Transverse colon (tissue), 4 donors: Measurements from ENCODE around the gene TRIM8. TPM values are rescaled to one million over a fixed set of nuclear protein-coding genes. Genes with fewer than 3 reads are reported as not detected.

Experiments
- DNase-seq: peaks from one replicate; pipeline ENCODE4 v3.0.0-alpha.2; 2019
- H3K27ac ChIP-seq, 4 donors: fragments of 200-600 bp; sonication (generic); 2 replicates each; pipeline ENCODE4 v1.5.1; 2016 to 2018; ENCODE audit warnings: inconsistent platforms in 4 of 4
- H3K27me3 ChIP-seq: fragments of 200-600 bp; sonication (generic); 2 replicates; pipeline ENCODE4 v1.5.1; 2017; ENCODE audit warnings: inconsistent platforms
- H3K36me3 ChIP-seq, 4 donors: fragments of 200-600 bp; sonication (generic); 2 replicates each; pipeline ENCODE4 v1.5.1; 2017 to 2019; ENCODE audit warnings: inconsistent platforms in 4 of 4
- H3K4me1 ChIP-seq, 4 donors: fragments of 200-600 bp; sonication (generic); 2 replicates each; pipeline ENCODE4 v1.5.1; 2017 to 2020; ENCODE audit warnings: inconsistent platforms in 4 of 4
- H3K4me3 ChIP-seq, 4 donors: fragments of 200-600 bp; sonication (generic); 1 replicate in 1 of 4; 2 replicates in 3 of 4; pipeline versions ENCODE4 v1.5.1 to v1.6.1; 2017 to 2019; ENCODE audit warnings: inconsistent platforms in 4 of 4
- H3K9me3 ChIP-seq, 2 donors: fragments of 200-600 bp; sonication (generic); 2 replicates each; pipeline ENCODE4 v1.5.1; 2017 to 2019; ENCODE audit warnings: inconsistent platforms in 2 of 2
- EP300 ChIP-seq: sonication (generic); formaldehyde crosslinking; IDR thresholded peaks from one replicate; pipeline ENCODE4 v1.6.1; 2017; ENCODE audit warnings: antibody characterized with exemption, low read depth
- POLR2A ChIP-seq: fragments of 450-650 bp; IDR thresholded peaks from one replicate; pipeline ENCODE4 v1.6.1; 2016; ENCODE audit warnings: antibody characterized with exemption, mild to moderate bottlenecking, moderate library complexity
- POLR2AphosphoS5 ChIP-seq, 3 donors: sonication (generic); formaldehyde crosslinking; IDR thresholded peaks; one replicate each; pipeline ENCODE4 v1.6.1; 2016; ENCODE audit warnings: antibody characterized with exemption in 3 of 3
- WGBS, 2 donors: methylation state at CpG; one replicate each; pipeline ENCODE4 v1.1.5; 2018; ENCODE audit warnings: low coverage in 1 of 2; 5-methylcytosine and 5-hydroxymethylcytosine counted together
- in situ Hi-C, 4 donors: fragments of 200-750 bp; cut with MboI; loops; one replicate each; pipeline versions ENCODE4 v1.15.0 to v1.15.1; 2017; ENCODE audit warnings: low sequenced_read_pairs in 3 of 4, low pct_ligation_motif_present in 1 of 4, low pct_unique_long_range_greater_than_20kb in 1 of 4
- intact Hi-C: fragments of 100-400 bp; cut with DNase I; formaldehyde crosslinking; loops from one replicate; pipeline ENCODE4 v1.15.1; 2023; ENCODE audit warnings: low total_unique reads
- total RNA-seq, 4 donors: library from RNA; depleted of rRNA; stranded (reverse); fragments of >200 nt; gene quantifications; one replicate each; pipeline ENCODE4 v1.1.0, GENCODE V29; 2016
- TF ChIP-seq, protein P1 (sequence below), 5 experiments: fragments of 200-600 bp in 3 of 5; fragments of 450-650 bp in 2 of 5; sonication (generic) in 3 of 5; IDR thresholded peaks; 1 replicate in 2 of 5; 2 replicates in 3 of 5; pipeline ENCODE4 v1.5.1; 2016 to 2017; ENCODE audit warnings: antibody characterized with exemption in 5 of 5, inconsistent platforms in 3 of 5, mild to moderate bottlenecking in 2 of 5, moderate library complexity in 1 of 5

TRIM8 gene
- total RNA-seq, 4 donors from 2014 or later: 59.1 to 108 (median 66.8) TPM

DNA sequence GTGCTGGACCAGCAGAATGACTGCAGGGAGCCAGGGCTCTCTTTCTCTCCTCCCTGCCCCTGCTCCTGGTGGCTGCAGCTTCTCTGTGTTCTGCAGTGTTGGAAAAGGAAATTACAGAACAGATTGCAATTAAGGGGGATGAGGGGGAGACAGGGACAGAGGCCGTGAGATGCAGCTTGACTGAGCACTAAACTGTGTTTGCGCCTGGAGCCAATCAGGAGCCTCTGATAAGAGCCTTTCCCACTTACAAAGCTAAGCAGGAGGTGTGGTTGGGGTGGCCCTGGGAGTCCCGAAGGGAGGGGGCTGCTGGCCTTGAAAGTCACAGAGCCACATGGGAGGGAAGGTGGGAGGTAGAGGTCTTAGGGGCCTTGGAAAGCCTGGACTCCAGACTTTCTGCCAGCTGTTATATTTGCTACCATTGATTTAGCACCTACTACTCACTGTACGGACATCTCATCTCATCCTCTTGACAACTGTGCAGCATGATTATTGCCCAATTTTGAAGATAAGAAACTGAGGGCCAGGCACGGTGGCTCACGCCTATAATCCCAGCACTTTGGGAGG lies 26.7 kb downstream of the TRIM8 start:
- intact Hi-C loops: no loop called here
- TF ChIP-seq POLR2AphosphoS5 (IDR thresholded peaks at IDR 0.05): no peak
- TF ChIP-seq POLR2A: no peak
- TF ChIP-seq, protein P1, sequence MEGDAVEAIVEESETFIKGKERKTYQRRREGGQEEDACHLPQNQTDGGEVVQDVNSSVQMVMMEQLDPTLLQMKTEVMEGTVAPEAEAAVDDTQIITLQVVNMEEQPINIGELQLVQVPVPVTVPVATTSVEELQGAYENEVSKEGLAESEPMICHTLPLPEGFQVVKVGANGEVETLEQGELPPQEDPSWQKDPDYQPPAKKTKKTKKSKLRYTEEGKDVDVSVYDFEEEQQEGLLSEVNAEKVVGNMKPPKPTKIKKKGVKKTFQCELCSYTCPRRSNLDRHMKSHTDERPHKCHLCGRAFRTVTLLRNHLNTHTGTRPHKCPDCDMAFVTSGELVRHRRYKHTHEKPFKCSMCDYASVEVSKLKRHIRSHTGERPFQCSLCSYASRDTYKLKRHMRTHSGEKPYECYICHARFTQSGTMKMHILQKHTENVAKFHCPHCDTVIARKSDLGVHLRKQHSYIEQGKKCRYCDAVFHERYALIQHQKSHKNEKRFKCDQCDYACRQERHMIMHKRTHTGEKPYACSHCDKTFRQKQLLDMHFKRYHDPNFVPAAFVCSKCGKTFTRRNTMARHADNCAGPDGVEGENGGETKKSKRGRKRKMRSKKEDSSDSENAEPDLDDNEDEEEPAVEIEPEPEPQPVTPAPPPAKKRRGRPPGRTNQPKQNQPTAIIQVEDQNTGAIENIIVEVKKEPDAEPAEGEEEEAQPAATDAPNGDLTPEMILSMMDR (IDR thresholded peaks at IDR 0.05): no peak
- no peak for TF ChIP-seq EP300
- Histone ChIP-seq H3K27me3 (no peaks in the 10 kb centered on the region), H3K27ac (no peak overlapping the region), H3K4me3 (no peak overlapping the region), H3K9me3 (no peaks in the 10 kb centered on the region), H3K36me3 (no peaks in the 10 kb centered on the region), H3K4me1 (peaks cover 19 to 43% (median 30%) of the 10 kb centered on the region in 4 donors)
- WGBS, 2 donors: 72% methylated on average over 6 of the region's 6 CpGs; no CpG with 5 or more reads in 1 of the 2 donors
- in situ Hi-C loops: no loop called here
- DNase-seq: no peak

GRCh38 chr10:102673236-102673818 lies 29.0 kb downstream of the TRIM8 start:
- Histone ChIP-seq H3K27me3 (no peaks in the 10 kb centered on the region), H3K4me1 (peaks cover 24 to 62% (median 33%) of the 10 kb centered on the region in 4 donors), H3K4me3 (no peak overlapping the region), H3K36me3 (no peaks in the 10 kb centered on the region), H3K27ac (peak overlapping the region; percentile 63 to 75 (median 72)), H3K9me3 (no peaks in the 10 kb centered on the region)
- intact Hi-C loops (no loop called here), in situ Hi-C loops (no loop called here)
- TF ChIP-seq, protein P1 (IDR thresholded peaks at IDR 0.05): no peak
- no peak for TF ChIP-seq POLR2A
- no peak for TF ChIP-seq POLR2AphosphoS5 (IDR thresholded peaks at IDR 0.05)
- TF ChIP-seq EP300: no peak
- DNase-seq: no peak
- WGBS, 2 donors: 57 to 82% methylated on average over 3 to 13 of the region's 13 CpGs

DNA sequence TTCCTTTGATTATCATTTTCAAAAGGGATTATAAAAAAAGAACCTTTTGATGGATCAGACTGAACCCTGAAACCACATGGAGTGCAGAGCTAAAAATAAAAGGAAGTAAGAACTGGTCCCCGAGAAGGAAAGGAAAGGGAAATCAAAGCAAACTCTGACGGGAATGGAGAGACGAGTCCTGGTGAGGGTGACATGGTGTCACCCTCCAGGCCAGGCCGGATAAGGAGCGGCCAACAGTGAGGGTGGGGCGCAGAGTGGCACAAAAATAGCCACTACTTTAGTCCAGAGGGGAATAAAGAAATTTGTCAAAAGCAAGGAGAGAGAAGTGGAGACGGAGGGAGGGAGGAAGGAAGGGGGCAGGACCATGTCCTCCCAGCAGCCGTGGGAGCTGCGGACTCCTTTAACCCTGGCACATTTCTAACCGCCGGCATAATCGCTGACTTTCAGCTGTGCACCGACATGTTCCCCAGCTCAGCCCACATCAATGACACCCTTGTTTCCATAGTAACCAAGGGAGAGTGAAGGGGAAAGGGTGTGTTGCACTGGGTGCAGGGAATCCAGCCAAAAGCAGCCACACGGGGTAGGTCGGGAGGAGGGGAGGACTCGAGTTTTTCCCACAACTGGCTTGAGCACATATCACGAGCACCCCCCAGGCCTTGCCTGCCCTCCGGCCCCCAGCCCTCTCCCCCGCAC lies 29.7 kb downstream of the TRIM8 start:
- Histone ChIP-seq H3K27me3 (no peaks in the 10 kb centered on the region), H3K4me3 (peak overlapping the region in 2 of 4 donors; percentile 8 to 10), H3K27ac (peak overlapping the region; percentile 63 to 75 (median 72)), H3K4me1 (peaks cover 24 to 65% (median 36%) of the 10 kb centered on the region in 4 donors), H3K36me3 (no peaks in the 10 kb centered on the region), H3K9me3 (no peaks in the 10 kb centered on the region)
- DNase-seq: peak; percentile 47
- TF ChIP-seq, protein P1 (IDR thresholded peaks at IDR 0.05): no peak
- TF ChIP-seq POLR2AphosphoS5 (IDR thresholded peaks at IDR 0.05) (no peak), POLR2A (no peak), EP300 (no peak)
- in situ Hi-C loops (no loop called here), intact Hi-C loops (no loop called here)
- 19% methylated on average over 10 to 19 of the region's 19 CpGs for WGBS, 2 donors

DNA sequence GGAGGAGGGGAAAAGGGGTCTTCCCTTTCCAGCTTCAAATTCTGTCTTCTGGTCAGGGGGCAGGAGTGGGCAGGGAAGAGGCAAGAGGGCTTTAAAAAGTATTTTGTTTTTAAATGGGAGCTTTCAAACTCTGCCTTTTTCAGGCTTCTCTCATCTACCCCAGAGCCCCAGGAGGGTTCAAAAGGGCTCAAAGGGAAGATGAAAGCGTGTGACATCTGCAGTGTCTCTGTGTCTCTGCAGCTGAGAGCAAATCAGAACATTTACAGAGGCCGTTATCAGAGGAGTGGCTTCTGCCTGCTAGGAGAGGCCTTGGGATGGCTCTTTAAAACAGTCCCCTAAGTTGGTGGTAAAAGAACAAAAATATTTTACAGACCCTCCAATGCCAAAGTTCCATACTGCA lies 30.3 kb downstream of the TRIM8 start:
- peak overlapping the region in 2 of 4 donors; percentile 8 to 10 for H3K4me3 ChIP-seq
- H3K9me3 ChIP-seq: no peaks in the 10 kb centered on the region
- peaks cover 23 to 62% (median 32%) of the 10 kb centered on the region in 4 donors for H3K4me1 ChIP-seq
- no peak for DNase-seq
- no peak for TF ChIP-seq EP300
- TF ChIP-seq POLR2A: no peak
- TF ChIP-seq POLR2AphosphoS5 (IDR thresholded peaks at IDR 0.05): no peak
- TF ChIP-seq, protein P1 (IDR thresholded peaks at IDR 0.05): no peak
- no peaks in the 10 kb centered on the region for H3K36me3 ChIP-seq
- no peaks in the 10 kb centered on the region for H3K27me3 ChIP-seq
- in situ Hi-C loops: no loop called here
- H3K27ac ChIP-seq: peak overlapping the region; percentile 63 to 75 (median 72)
- intact Hi-C loops: no loop called here
- WGBS, 2 donors: 29% methylated on average over 2 of the region's 2 CpGs; no CpG with 5 or more reads in 1 of the 2 donors
